PC-9 (cell line): ENCODE measurements around the gene OR1D5. TPM values are rescaled to one million over a fixed set of nuclear protein-coding genes. Genes with fewer than 3 reads are reported as not detected.

Experiments used
- BruUV-seq: library from RNA; stranded (reverse); fragments of 400-500 nt; replicated peaks from 2 replicates; lab custom pipeline; 2021; lab: Mats Ljungman, UMichigan
- CTCF ChIA-PET: fragments of 300-600 bp; sonication (Branson Sonifier 250); formaldehyde crosslinking; loops from one replicate; lab custom pipeline; 2022; ENCODE audit warnings: antibody characterized with exemption; lab: Charles Lee
- POLR2A ChIA-PET: fragments of 300-600 bp; sonication (Branson Sonifier 250); formaldehyde crosslinking; loops from one replicate; lab custom pipeline; 2022; ENCODE audit warnings: antibody characterized with exemption; ENCODE audit not compliant: unreplicated experiment; lab: Charles Lee
- DNase-seq, 2 experiments: peaks; one replicate each; pipeline versions ENCODE4 v3.0.0 to v3.0.0-alpha.2; 2015 to 2022; ENCODE audit warnings: mixed read lengths in 1 of 2
- H2AFZ ChIP-seq: fragments of 200-600 bp; sonication (generic); 2 replicates; pipeline ENCODE4 v1.8.1; 2017; ENCODE audit warnings: antibody characterized with exemption
- H3F3A ChIP-seq: fragments of 200-600 bp; sonication (generic); 2 replicates; pipeline ENCODE4 v1.8.1; 2017; ENCODE audit warnings: antibody characterized with exemption, mild to moderate bottlenecking, low read depth; ENCODE audit not compliant: insufficient read depth
- H3K27ac ChIP-seq: fragments of 200-600 bp; sonication (generic); 2 replicates; pipeline ENCODE4 v1.6.1; 2016; ENCODE audit warnings: mixed run types
- H3K27me3 ChIP-seq: fragments of 200-600 bp; sonication (generic); 2 replicates; pipeline ENCODE4 v1.6.1; 2016; ENCODE audit warnings: low read depth, mixed run types; ENCODE audit not compliant: insufficient read depth
- H3K36me3 ChIP-seq: fragments of 200-600 bp; sonication (generic); 2 replicates; pipeline ENCODE4 v1.6.1; 2016; ENCODE audit warnings: low read depth, mixed run types
- H3K4me1 ChIP-seq: fragments of 200-600 bp; sonication (generic); replicated peaks from 2 replicates; pipeline ENCODE4 v1.6.1; 2016; ENCODE audit warnings: mixed run types; ENCODE audit not compliant: insufficient read depth
- H3K4me2 ChIP-seq: fragments of 200-600 bp; sonication (generic); 2 replicates; pipeline ENCODE4 v1.6.1; 2017; ENCODE audit warnings: mixed run types
- H3K4me3 ChIP-seq: fragments of 200-600 bp; sonication (generic); 2 replicates; pipeline ENCODE4 v1.6.1; 2016; ENCODE audit warnings: mixed run types
- H3K79me2 ChIP-seq: fragments of 200-600 bp; sonication (generic); 2 replicates; pipeline ENCODE4 v1.6.1; 2017; ENCODE audit warnings: low read depth, mixed run types
- H3K9me2 ChIP-seq: fragments of 200-600 bp; sonication (generic); 2 replicates; pipeline ENCODE4 v1.8.1; 2017; ENCODE audit warnings: mild to moderate bottlenecking; ENCODE audit not compliant: insufficient read depth
- H3K9me3 ChIP-seq: fragments of 200-600 bp; sonication (generic); 2 replicates; pipeline ENCODE4 v1.8.1; 2016; ENCODE audit warnings: low read depth; ENCODE audit not compliant: insufficient read depth
- H4K20me1 ChIP-seq: fragments of 200-600 bp; sonication (generic); 2 replicates; pipeline ENCODE4 v1.8.1; 2017; ENCODE audit not compliant: insufficient read depth
- CTCF ChIP-seq: fragments of 200-600 bp; sonication (generic); conservative IDR thresholded peaks from 2 replicates; pipeline ENCODE4 v1.6.1; 2017; ENCODE audit warnings: mixed run types, antibody characterized with exemption, mild to moderate bottlenecking, moderate library complexity
- EZH2 ChIP-seq: fragments of 200-600 bp; sonication (generic); IDR thresholded peaks from 2 replicates; pipeline ENCODE4 v1.8.0; 2017; ENCODE audit warnings: antibody characterized with exemption, low read depth
- intact Hi-C: fragments of 100-400 bp; cut with micrococcal nuclease; formaldehyde crosslinking; loops from one replicate; pipeline ENCODE4 v1.10.0; 2022; ENCODE audit not compliant: unreplicated experiment
- total RNA-seq: library from RNA; stranded (reverse); gene quantifications from 2 replicates; pipeline ENCODE4 v1.2.3, GENCODE V29; 2021

Gene OR1D5
- total RNA-seq, 1 experiment from 2014 or later: not detected

GRCh38 chr17:3049705-3050295 is 13.6 kb downstream of the OR1D5 start:
- no TSS peak for BruUV-seq
- no peaks in the 10 kb centered on the region for H3K79me2 ChIP-seq
- no peaks in the 10 kb centered on the region for H3K27me3 ChIP-seq
- intact Hi-C loops: loop anchor here (5.0 to 10.0 kb wide), 4 partner anchors 588 to 845 kb away; partner anchors contain the start of genes CAMKK1, CTNS, HASPIN and SHPK
- peak overlapping the region; percentile 99; the same call in 1 of the 2 replicates for H2AFZ ChIP-seq
- DNase-seq: no peak
- H3K4me1 ChIP-seq: no peaks in the 10 kb centered on the region; the same call in 1 of the 2 replicates
- no peaks in the 10 kb centered on the region for H3F3A ChIP-seq
- ChIA-PET POLR2A (no interaction called here), CTCF (interaction anchor here (1.0 kb wide), 1 partner anchor 885 kb away, joined by 3 read pairs; no protein-coding TSS in a partner anchor)
- H3K9me2 ChIP-seq: no peaks in the 10 kb centered on the region
- peak overlapping the region; percentile 83; the same call in 1 of the 2 replicates for H3K4me3 ChIP-seq
- H3K9me3 ChIP-seq: no peaks in the 10 kb centered on the region
- H3K36me3 ChIP-seq: no peaks in the 10 kb centered on the region
- TF ChIP-seq CTCF: no peak
- no peak for TF ChIP-seq EZH2
- no peaks in the 10 kb centered on the region for H4K20me1 ChIP-seq
- H3K4me2 ChIP-seq: peak overlapping the region; percentile 88
- H3K27ac ChIP-seq: no peak overlapping the region

- Histone ChIP-seq H3K27me3 (no peaks in the 10 kb centered on the region), H3K79me2 (no peaks in the 10 kb centered on the region), H3K4me1 (no peaks in the 10 kb centered on the region; the same call in 1 of the 2 replicates), H3F3A (no peaks in the 10 kb centered on the region), H3K9me3 (peaks cover 4% of the 10 kb centered on the region; the same call in 1 of the 2 replicates), H4K20me1 (no peaks in the 10 kb centered on the region), H2AFZ (peak overlapping the region; percentile 99), H3K36me3 (no peaks in the 10 kb centered on the region), H3K4me3 (peak overlapping the region; percentile 83), H3K4me2 (peak overlapping the region; percentile 88), H3K27ac (no peak overlapping the region), H3K9me2 (no peaks in the 10 kb centered on the region)
- CTCF ChIA-PET: interaction anchor here (0.6 to 1.0 kb wide), 2 partner anchors 886 to 1243 kb away, joined by 3 to 4 read pairs; no protein-coding TSS in a partner anchor
- BruUV-seq: no TSS peak
- peak; percentile 88 to 94 for DNase-seq
- POLR2A ChIA-PET: no interaction called here
- TF ChIP-seq EZH2 (no peak), CTCF (peak; percentile 78)
- intact Hi-C loops: loop anchor here (5.0 to 10.0 kb wide), 4 partner anchors 588 to 846 kb away; partner anchors contain the start of genes CAMKK1, CTNS, HASPIN and SHPK
Observed at GRCh38 chr17:3048727-3049471, 14.5 kb downstream of the OR1D5 start.

- DNase-seq: no peak
- H3K27ac ChIP-seq: no peak overlapping the region
- ChIA-PET POLR2A (no interaction called here), CTCF (interaction anchor here (0.6 to 0.7 kb wide), 2 partner anchors 91 to 686 kb away, joined by 4 to 6 read pairs; no protein-coding TSS in a partner anchor)
- TF ChIP-seq CTCF (no peak), EZH2 (no peak)
- H3K4me2 ChIP-seq: no peak overlapping the region
- H3K27me3 ChIP-seq: no peaks in the 10 kb centered on the region
- no TSS peak for BruUV-seq
- intact Hi-C loops: loop anchor here (5.0 to 10.0 kb wide), 4 partner anchors 591 to 848 kb away; partner anchors contain the start of genes CAMKK1, CTNS, HASPIN and SHPK
- H4K20me1 ChIP-seq: no peaks in the 10 kb centered on the region
- H3K79me2 ChIP-seq: no peaks in the 10 kb centered on the region
- H3K4me3 ChIP-seq: no peak overlapping the region
- H3K4me1 ChIP-seq: no peaks in the 10 kb centered on the region; the same call in 1 of the 2 replicates
- H2AFZ ChIP-seq: no peak overlapping the region
- H3F3A ChIP-seq: no peaks in the 10 kb centered on the region
- H3K9me3 ChIP-seq: peaks cover 7% of the 10 kb centered on the region; the same call in 1 of the 2 replicates
- H3K36me3 ChIP-seq: no peaks in the 10 kb centered on the region
- H3K9me2 ChIP-seq: no peaks in the 10 kb centered on the region
Observed at GRCh38 chr17:3046753-3047152, 16.7 kb downstream of the OR1D5 start.
